K562 (cell line): ENCODE data around the gene ZSWIM9.

Source experiments
- KLF13 ChIP-seq: fragments of 450-650 bp; IDR thresholded peaks from 2 replicates; pipeline ENCODE4 v1.6.1; 2016; ENCODE audit warnings: missing genetic modification characterization, low read depth, mild to moderate bottlenecking, missing compliant biosample characterization, moderate library complexity, borderline replicate concordance
- MAZ ChIP-seq, 2 experiments: fragments of 450-650 bp in 1 of 2; sonication (generic) in 1 of 2; formaldehyde crosslinking; IDR thresholded peaks in 1 of 2; conservative IDR thresholded peaks in 1 of 2; 2 replicates each; pipeline versions ENCODE4 v1.4.0 to v1.5.0; 2020; ENCODE audit warnings: mild to moderate bottlenecking in 1 of 2, missing genetic modification reagents in 1 of 2
- MYC ChIP-seq, 2 experiments: fragments of 250-450 bp in 1 of 2; sonication (Bioruptor Pico) in 1 of 2; IDR thresholded peaks; 2 replicates each; pipeline versions ENCODE4 v1.5.1 to v1.6.1; 2012 to 2021; ENCODE audit warnings: low read depth in 2 of 2, borderline replicate concordance in 1 of 2, improper control_type of control experiment in 1 of 2, low read length in 1 of 2, mild to moderate bottlenecking in 1 of 2, moderate library complexity in 1 of 2
- POLR2A ChIP-seq: fragments of 450-650 bp; conservative IDR thresholded peaks from 2 replicates; pipeline ENCODE4 v1.6.1; 2016
- RAD21 ChIP-seq, 2 experiments: fragments of 250-450 bp in 1 of 2; fragments of 450-650 bp in 1 of 2; sonication (Bioruptor Pico) in 1 of 2; formaldehyde crosslinking in 1 of 2; IDR thresholded peaks in 1 of 2; conservative IDR thresholded peaks in 1 of 2; 2 replicates each; pipeline versions ENCODE4 v1.4.0 to v1.8.0; 2020 to 2022; ENCODE audit warnings: mild to moderate bottlenecking in 2 of 2, moderate library complexity in 1 of 2
- TF ChIP-seq, protein P1 (sequence below), 3 experiments: IDR thresholded peaks in 2 of 3; conservative IDR thresholded peaks in 1 of 3; 2 replicates each; pipeline ENCODE4 v1.5.1; 2011 to 2012; ENCODE audit warnings: low read length in 3 of 3, mild to moderate bottlenecking in 3 of 3, control low read depth in 2 of 3, improper control_type of control experiment in 1 of 3, inconsistent platforms in 1 of 3, low read depth in 1 of 3, mixed read lengths in 1 of 3, moderate library complexity in 1 of 3; ENCODE audit not compliant: insufficient read depth in 2 of 3

- TF ChIP-seq, protein P1, sequence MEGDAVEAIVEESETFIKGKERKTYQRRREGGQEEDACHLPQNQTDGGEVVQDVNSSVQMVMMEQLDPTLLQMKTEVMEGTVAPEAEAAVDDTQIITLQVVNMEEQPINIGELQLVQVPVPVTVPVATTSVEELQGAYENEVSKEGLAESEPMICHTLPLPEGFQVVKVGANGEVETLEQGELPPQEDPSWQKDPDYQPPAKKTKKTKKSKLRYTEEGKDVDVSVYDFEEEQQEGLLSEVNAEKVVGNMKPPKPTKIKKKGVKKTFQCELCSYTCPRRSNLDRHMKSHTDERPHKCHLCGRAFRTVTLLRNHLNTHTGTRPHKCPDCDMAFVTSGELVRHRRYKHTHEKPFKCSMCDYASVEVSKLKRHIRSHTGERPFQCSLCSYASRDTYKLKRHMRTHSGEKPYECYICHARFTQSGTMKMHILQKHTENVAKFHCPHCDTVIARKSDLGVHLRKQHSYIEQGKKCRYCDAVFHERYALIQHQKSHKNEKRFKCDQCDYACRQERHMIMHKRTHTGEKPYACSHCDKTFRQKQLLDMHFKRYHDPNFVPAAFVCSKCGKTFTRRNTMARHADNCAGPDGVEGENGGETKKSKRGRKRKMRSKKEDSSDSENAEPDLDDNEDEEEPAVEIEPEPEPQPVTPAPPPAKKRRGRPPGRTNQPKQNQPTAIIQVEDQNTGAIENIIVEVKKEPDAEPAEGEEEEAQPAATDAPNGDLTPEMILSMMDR (IDR thresholded peaks at IDR 0.05 in 2 of 3, conservative IDR thresholded peaks at IDR 0.05 in 1 of 3; ENCODE audit: insufficient read depth in 2 of 3, low read depth in 1 of 3, low read length in 3 of 3): no peak
- TF ChIP-seq POLR2A (no peak), RAD21 (CRISPR knock-in tag; conservative IDR thresholded peaks at IDR 0.05 in 1 of 2, IDR thresholded peaks at IDR 0.05 in 1 of 2) (no peak), KLF13 (tag) (no peak), MAZ (CRISPR knock-in tag; conservative IDR thresholded peaks at IDR 0.05 in 1 of 2, IDR thresholded peaks at IDR 0.05 in 1 of 2) (no peak), MYC (IDR thresholded peaks at IDR 0.05; ENCODE audit: low read depth, low read length) (no peak), MYC (CRISPR knock-in tag; IDR thresholded peaks at IDR 0.05; ENCODE audit: borderline replicate concordance, low read depth) (no peak)
These were observed 46.4 kb upstream of the ZSWIM9 start for GRCh38 chr19:48123907-48124651.
